NCI-H82 (cell line): Measurements from ENCODE around the gene KLHDC1.

Experiments
- DNase-seq: peaks from one replicate; lab custom pipeline; 2025; lab: John Stamatoyannopoulos, UW

Gene KLHDC1

GRCh38 chr14:49783394-49784014 lies 90.6 kb downstream of the KLHDC1 start:
- no peak for DNase-seq

- DNase-seq = no peak
These were observed 93.4 kb downstream of the KLHDC1 start for GRCh38 chr14:49786315-49786714.

GRCh38 chr14:49792618-49793017 lies 99.7 kb downstream of the KLHDC1 start:
- no peak for DNase-seq

GRCh38 chr14:49796025-49796424 lies 103.1 kb downstream of the KLHDC1 start:
- DNase-seq = no peak
